ENCODE measurements around the gene DLGAP1. TPM values are rescaled to one million over a fixed set of nuclear protein-coding genes. Genes with fewer than 3 reads are reported as not detected.

DLGAP1 gene
- polyA plus RNA-seq, 1 experiment = 0.09 TPM

GRCh38 chr18:3871687-3872086 is 583.4 kb downstream of the DLGAP1 start:
- POLR2A ChIA-PET = no interaction called here
- CTCF ChIA-PET = interaction anchor here (0.6 to 4.9 kb wide), 3 partner anchors 100 to 127 kb away, joined by 3 to 120 read pairs (median 17); no protein-coding TSS in a partner anchor
- Histone ChIP-seq H3K27me3 (ENCODE audit: control insufficient read depth, insufficient read depth, low read length) (no peaks in the 10 kb centered on the region), H3K4me3 (ENCODE audit: low read depth, low read length) (no peak overlapping the region), H3K27ac (ENCODE audit: low read depth, low read length) (no peak overlapping the region), H3K9me3 (ENCODE audit: control insufficient read depth, insufficient read depth, low read length) (no peaks in the 10 kb centered on the region)
- no peak for DNase-seq (ENCODE audit: low read depth, low spot score)
- no peak for TF ChIP-seq CTCF (IDR thresholded peaks at IDR 0.05; ENCODE audit: low read depth, low read length)

GRCh38 chr18:3870914-3871313 is 584.2 kb downstream of the DLGAP1 start:
- Histone ChIP-seq H3K9me3 (ENCODE audit: control insufficient read depth, insufficient read depth, low read length) (no peaks in the 10 kb centered on the region), H3K27ac (ENCODE audit: low read depth, low read length) (no peak overlapping the region)
- CTCF ChIA-PET = interaction anchor here (0.6 to 4.9 kb wide), 15 partner anchors 28 to 589 kb away, joined by 3 to 120 read pairs (median 8); no protein-coding TSS in a partner anchor

GRCh38 chr18:3869848-3870247 is 585.3 kb downstream of the DLGAP1 start:
- TF ChIP-seq CTCF (IDR thresholded peaks at IDR 0.05; ENCODE audit: low read depth, low read length) = peak; percentile 61
- DNase-seq (ENCODE audit: low read depth, low spot score) = peak; percentile 27
- POLR2A ChIA-PET = interaction anchor here (1.0 kb wide), 1 partner anchor 99 kb away, joined by 3 read pairs; no protein-coding TSS in a partner anchor
- CTCF ChIA-PET = interaction anchor here (0.6 to 4.9 kb wide), 59 partner anchors 12 to 618 kb away, joined by 3 to 120 read pairs (median 5); no protein-coding TSS in a partner anchor
- no peaks in the 10 kb centered on the region for H3K9me3 ChIP-seq (ENCODE audit: control insufficient read depth, insufficient read depth, low read length)
- H3K27me3 ChIP-seq (ENCODE audit: control insufficient read depth, insufficient read depth, low read length) = no peaks in the 10 kb centered on the region
- no peak overlapping the region for H3K4me3 ChIP-seq (ENCODE audit: low read depth, low read length)
- H3K27ac ChIP-seq (ENCODE audit: low read depth, low read length) = no peak overlapping the region

More at GRCh38 chr18:3870914-3871313, 584.2 kb downstream of the DLGAP1 start:
- POLR2A ChIA-PET = no interaction called here
- no peak for TF ChIP-seq CTCF (IDR thresholded peaks at IDR 0.05; ENCODE audit: low read depth, low read length)
- H3K4me3 ChIP-seq (ENCODE audit: low read depth, low read length) = no peak overlapping the region
- no peaks in the 10 kb centered on the region for H3K27me3 ChIP-seq (ENCODE audit: control insufficient read depth, insufficient read depth, low read length)
- DNase-seq (ENCODE audit: low read depth, low spot score) = no peak

- Histone ChIP-seq H3K4me3 (ENCODE audit: low read depth, low read length) (no peak overlapping the region), H3K9me3 (ENCODE audit: control insufficient read depth, insufficient read depth, low read length) (no peaks in the 10 kb centered on the region), H3K27me3 (ENCODE audit: control insufficient read depth, insufficient read depth, low read length) (no peaks in the 10 kb centered on the region), H3K27ac (ENCODE audit: low read depth, low read length) (no peak overlapping the region)
- no peak for DNase-seq (ENCODE audit: low read depth, low spot score)
- POLR2A ChIA-PET = no interaction called here
- no peak for TF ChIP-seq CTCF (IDR thresholded peaks at IDR 0.05; ENCODE audit: low read depth, low read length)
- CTCF ChIA-PET = interaction anchor here (0.9 to 4.9 kb wide), 10 partner anchors 12 to 586 kb away, joined by 3 to 120 read pairs (median 4); no protein-coding TSS in a partner anchor
Observed at GRCh38 chr18:3867864-3868311, 587.2 kb downstream of the DLGAP1 start.

GRCh38 chr18:3867236-3867635 is 587.9 kb downstream of the DLGAP1 start:
- H3K9me3 ChIP-seq (ENCODE audit: control insufficient read depth, insufficient read depth, low read length) = no peaks in the 10 kb centered on the region
- H3K4me3 ChIP-seq (ENCODE audit: low read depth, low read length) = no peak overlapping the region
- ChIA-PET CTCF (interaction anchor here (0.9 to 4.9 kb wide), 8 partner anchors 11 to 585 kb away, joined by 3 to 120 read pairs (median 5); no protein-coding TSS in a partner anchor), POLR2A (no interaction called here)
- H3K27ac ChIP-seq (ENCODE audit: low read depth, low read length) = no peak overlapping the region
- H3K27me3 ChIP-seq (ENCODE audit: control insufficient read depth, insufficient read depth, low read length) = no peaks in the 10 kb centered on the region
- DNase-seq (ENCODE audit: low read depth, low spot score) = no peak
- no peak for TF ChIP-seq CTCF (IDR thresholded peaks at IDR 0.05; ENCODE audit: low read depth, low read length)

Measured in AG04450 (cell line).